Liver (tissue), 9 donors: ENCODE measurements around the gene GIMAP6. TPM values are rescaled to one million over a fixed set of nuclear protein-coding genes. Genes with fewer than 3 reads are reported as not detected.
A peak's percentile ranks its signal among the peaks of the same experiment; 100 is the strongest.

Experiments
- DNase-seq: peaks from one replicate; pipeline ENCODE4 v3.0.0-alpha.2; 2017; ENCODE audit warnings: low spot score
- H3K27ac ChIP-seq, 2 donors: one replicate each; pipeline ENCODE4 v1.7.0; 2013; ENCODE audit warnings: inconsistent platforms in 2 of 2, low read length in 2 of 2, control low read depth in 1 of 2, low read depth in 1 of 2, mild to moderate bottlenecking in 1 of 2
- H3K27me3 ChIP-seq, 4 donors: one replicate each; pipeline versions ENCODE4 v1.6.1 to v1.7.0; 2013; ENCODE audit warnings: low read length in 3 of 4, inconsistent platforms in 1 of 4, mild to moderate bottlenecking in 1 of 4, moderate library complexity in 1 of 4; ENCODE audit not compliant: control insufficient read depth in 4 of 4, insufficient read depth in 4 of 4
- H3K36me3 ChIP-seq, 4 donors: one replicate each; pipeline versions ENCODE4 v1.6.1 to v1.7.0; 2013; ENCODE audit warnings: low read length in 3 of 4, mild to moderate bottlenecking in 3 of 4, low read depth in 1 of 4, moderate library complexity in 1 of 4; ENCODE audit not compliant: control insufficient read depth in 4 of 4, insufficient read depth in 3 of 4
- H3K4me1 ChIP-seq, 4 donors: one replicate each; pipeline versions ENCODE4 v1.6.1 to v1.7.0; 2013; ENCODE audit warnings: low read length in 3 of 4, mild to moderate bottlenecking in 3 of 4, moderate library complexity in 1 of 4; ENCODE audit not compliant: control insufficient read depth in 4 of 4, insufficient read depth in 4 of 4
- H3K4me3 ChIP-seq, 3 donors: one replicate each; pipeline versions ENCODE4 v1.6.1 to v1.7.0; 2013; ENCODE audit warnings: low read length in 3 of 3, control low read depth in 1 of 3, low read depth in 1 of 3, mild to moderate bottlenecking in 1 of 3
- H3K9ac ChIP-seq, 2 donors: one replicate each; pipeline ENCODE4 v1.7.0; 2013; ENCODE audit warnings: low read length in 2 of 2, mild to moderate bottlenecking in 2 of 2, moderate library complexity in 2 of 2, control low read depth in 1 of 2, low read depth in 1 of 2
- H3K9me3 ChIP-seq, 4 donors: one replicate each; pipeline versions ENCODE4 v1.6.1 to v1.7.0; 2013; ENCODE audit warnings: low read length in 3 of 4; ENCODE audit not compliant: control insufficient read depth in 4 of 4
- ATF3 ChIP-seq: IDR thresholded peaks from 2 replicates; pipeline ENCODE4 v1.6.1; 2016; ENCODE audit warnings: antibody characterized with exemption
- FOXA1 ChIP-seq: IDR thresholded peaks from 2 replicates; pipeline ENCODE4 v1.6.1; 2016; ENCODE audit warnings: antibody characterized with exemption
- FOXA2 ChIP-seq: IDR thresholded peaks from 2 replicates; pipeline ENCODE4 v1.6.1; 2016; ENCODE audit warnings: antibody characterized with exemption
- GABPA ChIP-seq, 2 donors: IDR thresholded peaks in 1 of 2; conservative IDR thresholded peaks in 1 of 2; 2 replicates each; pipeline ENCODE4 v1.6.1; 2016; ENCODE audit warnings: antibody characterized with exemption in 2 of 2, mild to moderate bottlenecking in 1 of 2, moderate library complexity in 1 of 2
- HNF4A ChIP-seq, 2 donors: conservative IDR thresholded peaks; 2 replicates each; pipeline ENCODE4 v1.6.1; 2016; ENCODE audit warnings: antibody characterized with exemption in 2 of 2, mild to moderate bottlenecking in 2 of 2
- HNF4G ChIP-seq: IDR thresholded peaks from 2 replicates; pipeline ENCODE4 v1.6.1; 2016; ENCODE audit warnings: antibody characterized with exemption
- JUND ChIP-seq, 2 donors: IDR thresholded peaks; 2 replicates each; pipeline ENCODE4 v1.6.1; 2016; ENCODE audit warnings: antibody characterized with exemption in 2 of 2
- MAX ChIP-seq: IDR thresholded peaks from 2 replicates; pipeline ENCODE4 v1.6.1; 2016; ENCODE audit warnings: antibody characterized with exemption
- NR2F2 ChIP-seq: IDR thresholded peaks from 2 replicates; pipeline ENCODE4 v1.6.1; 2016; ENCODE audit warnings: antibody characterized with exemption
- RAD21 ChIP-seq, 2 donors: IDR thresholded peaks; 2 replicates each; pipeline ENCODE4 v1.6.1; 2016; ENCODE audit warnings: antibody characterized with exemption in 2 of 2, mild to moderate bottlenecking in 2 of 2
- RXRA ChIP-seq, 2 donors: IDR thresholded peaks; 2 replicates each; pipeline ENCODE4 v1.6.1; 2017 to 2018; ENCODE audit warnings: antibody characterized with exemption in 2 of 2, mild to moderate bottlenecking in 1 of 2
- SP1 ChIP-seq: IDR thresholded peaks from 2 replicates; pipeline ENCODE4 v1.6.1; 2018; ENCODE audit warnings: antibody characterized with exemption, mild to moderate bottlenecking
- TAF1 ChIP-seq: conservative IDR thresholded peaks from 2 replicates; pipeline ENCODE4 v1.6.1; 2016; ENCODE audit warnings: antibody characterized with exemption, mild to moderate bottlenecking
- YY1 ChIP-seq: IDR thresholded peaks from 2 replicates; pipeline ENCODE4 v1.6.1; 2016; ENCODE audit warnings: antibody characterized with exemption, mild to moderate bottlenecking
- WGBS: extraction: QIAGEN DNeasy Blood & Tissue Kit; methylation state at CpG from one replicate; pipeline ENCODE4 v1.1.7; 2013; 5-methylcytosine and 5-hydroxymethylcytosine counted together
- polyA plus RNA-seq, 2 donors: library from polyadenylated mRNA; stranded (reverse) in 1 of 2; unstranded in 1 of 2; fragments of 200-250 nt in 1 of 2; fragments of >200 nt in 1 of 2; fragmentation: Nextera tagmentation in 1 of 2; extraction: Ambion mirVana in 1 of 2; gene quantifications; one replicate each; pipeline versions ENCODE4 v1.2.1 to v1.2.3, GENCODE V29; 2013 to 2015
- total RNA-seq, 2 donors: library from RNA; depleted of rRNA; stranded (reverse); fragments of >200 nt; gene quantifications; one replicate each; pipeline ENCODE4 v1.2.3, GENCODE V29; 2014
- donor health status: healthy.
- donor health status: healthy.
- donor health status: healthy.
- donor health status: healthy.
- donor health status: healthy.

Gene GIMAP6
- total and polyA plus RNA-seq, 4 donors: 2.0 to 17.5 (median 11.9) TPM

- Histone ChIP-seq H3K9me3 (no peaks in the 10 kb centered on the region), H3K36me3 (no peaks in the 10 kb centered on the region), H3K27ac (peak overlapping the region; percentile 55 to 63), H3K4me3 (no peak overlapping the region), H3K4me1 (peaks cover 0 to 8% (median 3%) of the 10 kb centered on the region in 4 donors), H3K27me3 (no peaks in the 10 kb centered on the region), H3K9ac (no peak overlapping the region)
- DNase-seq: no peak
- TF ChIP-seq ATF3 (no peak), GABPA (IDR thresholded peaks at IDR 0.05 in 1 of 2, conservative IDR thresholded peaks at IDR 0.05 in 1 of 2) (no peak), HNF4A (conservative IDR thresholded peaks at IDR 0.05) (no peak), RXRA (IDR thresholded peaks at IDR 0.05) (peak; percentile 34 to 42), RAD21 (IDR thresholded peaks at IDR 0.05) (peak; percentile 33), NR2F2 (peak; percentile 98), MAX (peak; percentile 53), JUND (IDR thresholded peaks at IDR 0.05) (peak in 1 of 2 donors; percentile 38)
Observed at GRCh38 chr7:150586785-150587152, 45.4 kb downstream of the GIMAP6 start.

- H3K27me3 ChIP-seq: no peaks in the 10 kb centered on the region
- no peaks in the 10 kb centered on the region for H3K36me3 ChIP-seq
- DNase-seq: no peak
- H3K9me3 ChIP-seq: peaks cover 0 to 5% (median under 1%) of the 10 kb centered on the region in 4 donors
- peaks cover 0 to 8% (median 3%) of the 10 kb centered on the region in 4 donors for H3K4me1 ChIP-seq
- H3K27ac ChIP-seq: peak overlapping the region; percentile 55 to 63
- H3K4me3 ChIP-seq: no peak overlapping the region
- TF ChIP-seq YY1 (no peak), NR2F2 (no peak), RXRA (IDR thresholded peaks at IDR 0.05) (peak in 1 of 2 donors; percentile 17), TAF1 (no peak), HNF4A (conservative IDR thresholded peaks at IDR 0.05) (no peak), FOXA1 (no peak), FOXA2 (no peak), ATF3 (no peak), SP1 (no peak)
- no peak overlapping the region for H3K9ac ChIP-seq
- 64% methylated on average over 4 of the region's 4 CpGs for WGBS
Observed at GRCh38 chr7:150586068-150586784, 46.0 kb downstream of the GIMAP6 start.

- 86% methylated on average over 7 of the region's 7 CpGs for WGBS
- Histone ChIP-seq H3K4me1 (peaks cover 0 to 8% (median 3%) of the 10 kb centered on the region in 4 donors), H3K27ac (no peak overlapping the region), H3K9me3 (peaks cover 0 to 12% (median 2%) of the 10 kb centered on the region in 4 donors), H3K4me3 (no peak overlapping the region), H3K36me3 (no peaks in the 10 kb centered on the region), H3K9ac (no peak overlapping the region), H3K27me3 (no peaks in the 10 kb centered on the region)
- TF ChIP-seq YY1: no peak
- TF ChIP-seq MAX: no peak
- TF ChIP-seq HNF4G: no peak
- TF ChIP-seq GABPA (IDR thresholded peaks at IDR 0.05 in 1 of 2, conservative IDR thresholded peaks at IDR 0.05 in 1 of 2): no peak
- TF ChIP-seq JUND (IDR thresholded peaks at IDR 0.05): no peak
- TF ChIP-seq FOXA1: no peak
- DNase-seq: no peak
Observed at GRCh38 chr7:150585199-150585598, 47.0 kb downstream of the GIMAP6 start.
